HG02970 (cell line): Measurements from ENCODE around the gene HPCAL1.

Experiments
- ATAC-seq: cut with Tn5 transposase; IDR thresholded peaks from one replicate; pipeline ENCODE4 v1.9.1; 2021; ENCODE audit warnings: mild to moderate bottlenecking, moderate library complexity, moderate number of reproducible peaks; ENCODE audit not compliant: unreplicated experiment, low FRiP score

Gene HPCAL1

DNA sequence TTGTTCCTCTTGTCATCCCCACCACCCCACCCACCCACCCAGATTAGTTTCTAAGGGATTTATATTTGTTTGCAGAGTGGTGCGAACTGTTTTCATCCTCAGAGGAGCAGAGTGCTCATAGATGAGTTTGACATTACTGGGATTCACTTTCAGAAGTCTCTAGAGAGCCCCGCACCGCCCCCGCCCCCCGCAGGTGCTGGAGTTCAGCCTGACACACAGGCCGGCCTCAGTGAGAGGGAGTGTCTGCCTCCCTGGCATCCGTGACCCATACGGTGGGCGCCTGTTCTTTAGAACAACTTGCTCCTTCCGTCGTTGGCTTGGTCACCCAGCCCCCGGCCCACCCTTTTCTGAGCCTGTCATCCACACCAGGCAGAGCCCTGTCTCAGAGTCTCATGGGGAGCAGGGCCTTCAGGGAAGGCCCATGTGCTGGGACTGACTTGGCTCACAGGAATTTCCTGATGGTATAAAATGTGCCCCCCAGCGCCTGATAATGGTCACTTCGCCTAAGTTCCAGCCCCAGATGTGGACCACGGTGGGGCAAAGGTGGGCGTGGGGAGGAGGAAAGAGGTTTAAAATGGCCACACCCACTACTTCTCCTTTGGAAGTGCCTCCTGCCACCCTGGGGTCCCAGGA, 44.3 kb downstream of the HPCAL1 start:
- no peak for ATAC-seq

- ATAC-seq: no peak
Measured at GRCh38 chr2:10347562-10347948, 44.9 kb downstream of the HPCAL1 start.

DNA sequence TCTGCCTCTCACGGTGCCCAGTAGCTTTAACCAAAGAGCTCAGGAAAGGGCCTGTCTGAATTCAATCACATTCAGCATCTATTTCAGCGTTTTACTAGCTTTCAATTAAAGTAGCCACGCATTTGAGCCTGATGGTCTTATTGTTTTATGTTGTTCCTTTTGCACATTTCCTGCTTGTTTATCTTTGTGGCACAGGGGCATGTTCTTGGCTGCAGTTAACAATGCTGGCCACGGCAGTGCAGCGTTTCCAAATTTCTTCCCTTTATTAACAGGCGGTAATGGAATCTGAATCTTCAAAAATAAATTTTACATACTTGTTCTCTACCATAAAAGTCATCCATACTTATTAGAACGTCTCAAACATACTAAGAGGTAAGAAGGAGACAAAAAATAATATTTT, 46.2 kb downstream of the HPCAL1 start:
- no peak for ATAC-seq

- no peak for ATAC-seq
Measured at GRCh38 chr2:10350761-10351160, 48.1 kb downstream of the HPCAL1 start.

DNA sequence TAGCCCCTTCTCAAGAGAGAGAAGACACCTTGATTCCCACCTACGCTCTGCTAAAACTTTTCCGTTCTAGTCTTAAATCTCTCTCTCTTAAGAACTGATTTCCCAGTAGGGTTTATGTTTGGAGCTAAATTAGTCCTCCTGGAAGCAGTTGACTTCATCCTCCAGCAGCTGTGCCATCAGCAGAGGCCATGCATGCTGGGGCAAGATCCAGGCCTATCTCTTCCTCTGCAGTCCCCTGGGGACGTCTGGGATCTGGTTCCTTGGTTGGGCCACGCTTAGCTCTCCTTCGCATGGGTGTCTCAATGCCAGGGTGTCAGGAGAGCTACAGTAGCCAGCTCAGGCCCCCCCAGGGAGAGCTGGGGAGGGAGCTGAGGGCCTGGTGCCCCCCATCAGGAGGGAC, 49.7 kb downstream of the HPCAL1 start:
- ATAC-seq: no peak

DNA sequence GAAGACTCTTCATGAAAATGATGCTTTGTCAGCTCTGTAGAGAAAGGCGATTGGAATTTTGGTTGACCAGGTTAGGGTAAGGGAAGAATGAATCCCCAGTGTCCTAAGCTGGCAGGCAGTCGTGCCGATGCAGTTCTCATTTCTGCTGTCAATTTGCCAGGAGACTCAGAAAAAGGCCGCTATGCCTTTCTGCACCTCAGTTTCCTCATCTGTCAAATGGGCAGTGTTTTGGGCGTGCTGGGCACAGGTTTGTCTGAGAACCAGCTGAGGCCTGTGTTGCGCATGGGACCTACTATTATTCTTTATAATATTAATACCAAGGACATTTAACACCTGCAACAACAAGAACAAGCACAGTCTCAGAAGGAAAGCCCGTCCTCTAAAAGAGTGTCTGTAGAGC, 50.3 kb downstream of the HPCAL1 start:
- no peak for ATAC-seq

- no peak for ATAC-seq
Measured at GRCh38 chr2:10353931-10354330, 51.2 kb downstream of the HPCAL1 start.

DNA sequence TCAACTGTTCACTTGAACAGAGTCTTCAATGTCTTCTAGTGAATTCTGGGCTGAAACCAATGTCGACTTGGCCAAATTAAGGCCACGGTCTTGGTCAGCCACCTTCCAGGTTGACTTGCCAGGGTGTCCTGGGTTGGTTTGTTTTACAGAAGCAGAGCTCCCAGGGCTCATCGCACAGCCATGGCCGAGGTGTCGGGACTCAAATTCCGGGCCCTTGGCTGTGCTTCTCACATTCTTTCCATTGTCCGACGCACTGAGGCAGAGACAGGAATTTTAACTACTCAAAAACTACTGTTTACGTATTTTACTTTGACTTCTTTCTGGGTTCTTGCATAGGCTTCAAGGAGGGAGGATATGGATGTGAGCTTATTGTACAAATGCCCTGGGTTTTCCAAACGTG, 51.7 kb downstream of the HPCAL1 start:
- no peak for ATAC-seq

- ATAC-seq: no peak
Measured at GRCh38 chr2:10355471-10356438, 53.1 kb downstream of the HPCAL1 start.

GRCh38 chr2:10356439-10356811, 53.7 kb downstream of the HPCAL1 start:
- no peak for ATAC-seq

GRCh38 chr2:10357193-10358169, 54.8 kb downstream of the HPCAL1 start:
- no peak for ATAC-seq

- no peak for ATAC-seq
Measured at GRCh38 chr2:10359246-10359645, 56.5 kb downstream of the HPCAL1 start.

DNA sequence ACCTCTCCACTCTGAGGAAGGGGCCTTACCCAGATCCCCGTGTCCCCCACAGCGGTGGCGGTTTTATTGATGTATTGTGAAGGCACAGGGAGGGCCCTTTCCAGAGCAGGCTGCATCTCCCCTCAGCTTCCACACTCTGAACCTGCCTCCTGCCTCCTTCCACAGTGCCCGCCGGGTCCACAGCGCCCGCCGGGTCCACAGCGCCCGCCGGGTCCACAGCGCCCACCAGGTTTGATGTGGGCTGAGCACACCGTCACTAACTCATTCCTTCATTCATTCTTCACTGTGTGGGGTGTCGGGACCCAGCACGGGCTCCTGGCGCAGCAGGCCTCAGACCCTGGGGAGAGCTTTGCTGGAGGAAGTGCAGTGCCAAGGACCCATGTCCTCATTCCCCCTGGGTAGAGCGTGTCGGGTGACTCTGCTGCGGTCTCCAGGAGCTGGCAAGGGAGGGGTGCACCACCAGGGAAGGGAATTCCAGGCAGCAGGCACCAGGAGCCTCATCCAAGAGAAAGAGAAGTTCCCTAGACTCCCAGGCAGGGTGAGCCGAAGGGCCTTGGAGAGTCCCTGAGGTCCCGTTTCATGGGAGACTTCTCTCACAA, 57.1 kb downstream of the HPCAL1 start:
- no peak for ATAC-seq

GRCh38 chr2:10360460-10360849, 57.8 kb downstream of the HPCAL1 start:
- ATAC-seq: no peak

- no peak for ATAC-seq
Measured at GRCh38 chr2:10360850-10361588, 58.3 kb downstream of the HPCAL1 start.

DNA sequence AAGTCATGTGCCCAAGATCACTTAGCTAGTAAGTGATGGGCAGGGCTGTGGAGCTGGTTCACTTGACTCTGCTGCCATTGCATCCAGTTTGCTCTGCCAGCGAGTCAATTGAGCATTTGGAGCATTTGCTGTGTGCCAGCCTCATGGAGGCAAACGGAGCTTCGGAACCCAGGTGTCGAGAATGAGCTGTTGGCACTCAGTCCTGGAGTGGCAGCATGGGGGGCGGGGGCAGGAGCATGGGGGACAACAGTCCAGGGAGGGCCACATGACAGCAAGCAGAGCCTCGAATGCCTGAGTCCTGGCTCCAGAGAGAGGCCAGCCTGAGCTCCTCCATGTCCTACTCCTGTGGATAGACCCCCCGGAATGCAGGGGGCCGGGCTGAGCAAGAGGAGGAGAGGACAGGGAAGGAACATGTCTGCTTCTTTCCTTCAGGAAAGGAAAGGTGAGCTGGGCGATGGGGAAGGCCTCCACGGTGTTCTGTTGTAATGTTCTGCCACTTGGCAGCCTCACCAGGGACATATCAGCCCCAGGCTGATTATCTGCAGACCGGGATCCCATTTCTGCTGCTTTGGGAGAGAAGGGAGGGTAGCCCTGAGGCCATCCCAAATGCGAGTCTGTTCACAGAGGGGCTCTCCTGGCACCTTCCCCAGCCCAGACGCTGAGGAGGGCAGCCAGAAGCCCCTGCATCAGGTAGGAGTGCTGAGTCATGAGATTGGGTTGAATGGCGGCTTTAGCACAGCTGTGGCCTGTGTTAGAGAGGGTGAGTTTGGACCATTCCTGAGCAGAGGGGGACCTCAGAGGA, 59.6 kb downstream of the HPCAL1 start:
- no peak for ATAC-seq

- no peak for ATAC-seq
Measured at GRCh38 chr2:10362898-10363454, 60.3 kb downstream of the HPCAL1 start.

DNA sequence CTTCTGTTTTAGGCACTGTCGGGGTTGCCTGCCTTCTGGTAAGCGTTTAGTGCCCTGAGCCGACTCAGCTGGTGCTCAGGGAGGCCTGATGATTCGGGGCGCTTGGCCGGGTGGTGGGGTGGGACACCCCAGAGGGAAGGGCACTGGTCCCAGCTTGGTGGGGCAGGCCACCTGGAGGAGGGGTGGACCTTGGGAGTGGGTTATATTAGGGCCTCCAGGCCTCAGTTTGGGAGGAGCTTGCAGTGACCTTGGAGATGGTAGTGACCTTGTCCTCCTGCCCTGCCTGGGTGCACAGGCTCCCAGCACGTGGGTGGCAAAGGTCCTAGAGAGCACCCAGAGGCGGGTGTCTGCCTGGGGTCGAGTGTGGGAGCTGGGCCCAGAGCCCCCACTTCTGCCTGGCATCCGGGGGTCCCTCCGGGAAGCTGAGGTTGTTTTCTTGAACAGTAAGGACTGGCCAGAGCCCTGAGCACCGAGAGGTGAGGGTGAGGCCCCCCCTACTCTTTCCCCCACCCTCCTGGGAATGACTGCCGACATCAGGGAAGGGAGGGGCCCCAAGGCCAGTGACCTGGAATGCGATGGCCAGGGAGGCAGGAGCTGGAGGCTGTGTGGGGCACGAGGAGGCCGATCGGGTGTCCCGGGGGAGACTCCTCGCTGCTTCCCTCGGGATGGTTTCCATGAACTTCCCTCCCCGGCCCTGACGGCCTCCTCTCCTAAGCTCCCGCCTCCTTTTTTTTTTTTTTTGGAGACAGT, 61.3 kb downstream of the HPCAL1 start:
- no peak for ATAC-seq
